HEK293 (cell line): ENCODE measurements around the gene FGD4.

ENCODE experiments used
- HOXA7 ChIP-seq: sonication (generic); formaldehyde crosslinking; IDR thresholded peaks from 2 replicates; pipeline ENCODE4 v1.8.1; 2022; ENCODE audit warnings: missing genetic modification reagents, borderline replicate concordance
- KLF7 ChIP-seq: fragments of 450-650 bp; formaldehyde crosslinking; IDR thresholded peaks from 2 replicates; pipeline ENCODE4 v1.5.1; 2016; ENCODE audit warnings: missing biosample characterization, missing genetic modification characterization, borderline replicate concordance
- ZBTB7A ChIP-seq: fragments of 450-650 bp; formaldehyde crosslinking; IDR thresholded peaks from 2 replicates; pipeline ENCODE4 v1.5.1; 2016; ENCODE audit warnings: low read depth, missing biosample characterization, missing genetic modification characterization
- ZEB2 ChIP-seq: fragments of 450-650 bp; formaldehyde crosslinking; IDR thresholded peaks from 2 replicates; pipeline ENCODE4 v1.5.1; 2016; ENCODE audit warnings: missing biosample characterization, missing genetic modification characterization
- ZNF184 ChIP-seq: fragments of 450-650 bp; IDR thresholded peaks from 2 replicates; pipeline ENCODE4 v1.5.1; 2018; ENCODE audit warnings: missing biosample characterization, mild to moderate bottlenecking, missing genetic modification characterization
- ZNF501 ChIP-seq: fragments of 450-650 bp; formaldehyde crosslinking; IDR thresholded peaks from 2 replicates; pipeline ENCODE4 v1.5.1; 2016; ENCODE audit warnings: missing biosample characterization, missing genetic modification characterization
- ZNF776 ChIP-seq: fragments of 450-650 bp; formaldehyde crosslinking; IDR thresholded peaks from 2 replicates; pipeline ENCODE4 v1.5.0; 2017; ENCODE audit warnings: missing biosample characterization, missing genetic modification characterization, borderline replicate concordance
- TF ChIP-seq, protein P1 (sequence below): fragments of 450-650 bp; formaldehyde crosslinking; IDR thresholded peaks from 2 replicates; pipeline ENCODE4 v1.5.1; 2016; ENCODE audit warnings: missing biosample characterization, missing genetic modification characterization
- TF ChIP-seq, protein P2 (sequence below): fragments of 450-650 bp; formaldehyde crosslinking; IDR thresholded peaks from 2 replicates; pipeline ENCODE4 v1.5.1; 2016; ENCODE audit warnings: missing biosample characterization, missing genetic modification characterization
- TF ChIP-seq, protein P3 (sequence below): fragments of 450-650 bp; formaldehyde crosslinking; IDR thresholded peaks from 2 replicates; pipeline ENCODE4 v1.5.1; 2016; ENCODE audit warnings: missing biosample characterization, missing genetic modification characterization

DNA sequence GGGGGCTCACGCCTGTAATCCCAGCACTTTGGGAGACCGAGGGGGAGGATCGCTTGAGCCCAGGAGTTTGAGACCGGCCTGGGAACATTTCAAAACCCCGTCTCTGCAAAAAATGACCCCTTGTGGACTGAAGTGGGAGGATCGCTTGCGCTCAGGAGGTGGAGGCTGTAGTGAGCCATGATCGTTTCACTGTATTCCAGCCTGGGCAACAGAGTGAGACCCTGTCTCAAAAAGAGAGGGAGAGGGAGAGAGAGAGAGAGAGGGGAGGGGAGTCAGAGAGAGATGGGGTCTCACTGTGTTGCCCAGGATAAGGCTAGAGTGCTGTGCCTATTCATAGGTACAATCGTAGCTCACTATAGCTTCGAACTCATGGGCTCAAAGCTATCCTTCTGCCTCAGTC is 2.8 kb downstream of the FGD4 start:
- TF ChIP-seq ZEB2 (no peak), ZBTB7A (tag by site-specific recombination) (no peak), ZNF184 (tag by site-specific recombination) (no peak), ZNF776 (no peak), KLF7 (tag by site-specific recombination) (no peak), HOXA7 (CRISPR knock-in tag) (no peak), ZNF501 (tag by site-specific recombination) (no peak)
- TF ChIP-seq, protein P1, sequence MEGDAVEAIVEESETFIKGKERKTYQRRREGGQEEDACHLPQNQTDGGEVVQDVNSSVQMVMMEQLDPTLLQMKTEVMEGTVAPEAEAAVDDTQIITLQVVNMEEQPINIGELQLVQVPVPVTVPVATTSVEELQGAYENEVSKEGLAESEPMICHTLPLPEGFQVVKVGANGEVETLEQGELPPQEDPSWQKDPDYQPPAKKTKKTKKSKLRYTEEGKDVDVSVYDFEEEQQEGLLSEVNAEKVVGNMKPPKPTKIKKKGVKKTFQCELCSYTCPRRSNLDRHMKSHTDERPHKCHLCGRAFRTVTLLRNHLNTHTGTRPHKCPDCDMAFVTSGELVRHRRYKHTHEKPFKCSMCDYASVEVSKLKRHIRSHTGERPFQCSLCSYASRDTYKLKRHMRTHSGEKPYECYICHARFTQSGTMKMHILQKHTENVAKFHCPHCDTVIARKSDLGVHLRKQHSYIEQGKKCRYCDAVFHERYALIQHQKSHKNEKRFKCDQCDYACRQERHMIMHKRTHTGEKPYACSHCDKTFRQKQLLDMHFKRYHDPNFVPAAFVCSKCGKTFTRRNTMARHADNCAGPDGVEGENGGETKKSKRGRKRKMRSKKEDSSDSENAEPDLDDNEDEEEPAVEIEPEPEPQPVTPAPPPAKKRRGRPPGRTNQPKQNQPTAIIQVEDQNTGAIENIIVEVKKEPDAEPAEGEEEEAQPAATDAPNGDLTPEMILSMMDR (tag by site-specific recombination), result no peak
- TF ChIP-seq, protein P2, sequence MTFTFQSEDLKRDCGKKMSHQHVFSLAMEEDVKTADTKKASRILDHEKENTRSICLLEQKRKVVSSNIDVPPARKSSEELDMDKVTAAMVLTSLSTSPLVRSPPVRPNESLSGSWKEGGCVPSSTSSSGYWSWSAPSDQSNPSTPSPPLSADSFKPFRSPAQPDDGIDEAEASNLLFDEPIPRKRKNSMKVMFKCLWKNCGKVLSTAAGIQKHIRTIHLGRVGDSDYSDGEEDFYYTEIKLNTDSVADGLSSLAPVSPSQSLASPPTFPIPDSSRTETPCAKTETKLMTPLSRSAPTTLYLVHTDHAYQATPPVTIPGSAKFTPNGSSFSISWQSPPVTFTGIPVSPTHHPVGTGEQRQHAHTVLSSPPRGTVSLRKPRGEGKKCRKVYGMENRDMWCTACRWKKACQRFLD (tag by site-specific recombination), result no peak
- TF ChIP-seq, protein P3, sequence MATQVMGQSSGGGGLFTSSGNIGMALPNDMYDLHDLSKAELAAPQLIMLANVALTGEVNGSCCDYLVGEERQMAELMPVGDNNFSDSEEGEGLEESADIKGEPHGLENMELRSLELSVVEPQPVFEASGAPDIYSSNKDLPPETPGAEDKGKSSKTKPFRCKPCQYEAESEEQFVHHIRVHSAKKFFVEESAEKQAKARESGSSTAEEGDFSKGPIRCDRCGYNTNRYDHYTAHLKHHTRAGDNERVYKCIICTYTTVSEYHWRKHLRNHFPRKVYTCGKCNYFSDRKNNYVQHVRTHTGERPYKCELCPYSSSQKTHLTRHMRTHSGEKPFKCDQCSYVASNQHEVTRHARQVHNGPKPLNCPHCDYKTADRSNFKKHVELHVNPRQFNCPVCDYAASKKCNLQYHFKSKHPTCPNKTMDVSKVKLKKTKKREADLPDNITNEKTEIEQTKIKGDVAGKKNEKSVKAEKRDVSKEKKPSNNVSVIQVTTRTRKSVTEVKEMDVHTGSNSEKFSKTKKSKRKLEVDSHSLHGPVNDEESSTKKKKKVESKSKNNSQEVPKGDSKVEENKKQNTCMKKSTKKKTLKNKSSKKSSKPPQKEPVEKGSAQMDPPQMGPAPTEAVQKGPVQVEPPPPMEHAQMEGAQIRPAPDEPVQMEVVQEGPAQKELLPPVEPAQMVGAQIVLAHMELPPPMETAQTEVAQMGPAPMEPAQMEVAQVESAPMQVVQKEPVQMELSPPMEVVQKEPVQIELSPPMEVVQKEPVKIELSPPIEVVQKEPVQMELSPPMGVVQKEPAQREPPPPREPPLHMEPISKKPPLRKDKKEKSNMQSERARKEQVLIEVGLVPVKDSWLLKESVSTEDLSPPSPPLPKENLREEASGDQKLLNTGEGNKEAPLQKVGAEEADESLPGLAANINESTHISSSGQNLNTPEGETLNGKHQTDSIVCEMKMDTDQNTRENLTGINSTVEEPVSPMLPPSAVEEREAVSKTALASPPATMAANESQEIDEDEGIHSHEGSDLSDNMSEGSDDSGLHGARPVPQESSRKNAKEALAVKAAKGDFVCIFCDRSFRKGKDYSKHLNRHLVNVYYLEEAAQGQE, result no peak
